Smooth muscle cell (in vitro differentiated cells): ENCODE data around the gene ZNF804B. TPM values are rescaled to one million over a fixed set of nuclear protein-coding genes. Genes with fewer than 3 reads are reported as not detected.

Source experiments
- DNase-seq: peaks from one replicate; lab custom pipeline; 2025; ENCODE audit not compliant: unreplicated experiment; lab: John Stamatoyannopoulos, UW
- H2AFZ ChIP-seq: fragments of 200-600 bp; sonication (generic); 2 replicates; pipeline ENCODE4 v1.6.0; 2016; ENCODE audit warnings: antibody characterized with exemption, low read depth, mild to moderate bottlenecking
- H3F3A ChIP-seq: fragments of 200-600 bp; sonication (generic); 2 replicates; pipeline ENCODE4 v1.6.0; 2017; ENCODE audit warnings: antibody characterized with exemption, low read depth
- H3K27ac ChIP-seq: fragments of 200-600 bp; sonication (generic); 2 replicates; pipeline ENCODE4 v1.5.1; 2016; ENCODE audit warnings: low read depth, mild to moderate bottlenecking
- H3K27me3 ChIP-seq: fragments of 200-600 bp; sonication (generic); 2 replicates; pipeline ENCODE4 v1.6.1; 2016; ENCODE audit warnings: low read depth, mild to moderate bottlenecking
- H3K36me3 ChIP-seq: fragments of 200-600 bp; sonication (generic); 2 replicates; pipeline ENCODE4 v1.5.1; 2016; ENCODE audit warnings: low read depth
- H3K4me1 ChIP-seq: fragments of 200-600 bp; sonication (generic); 2 replicates; pipeline ENCODE4 v1.5.1; 2016; ENCODE audit warnings: low read depth
- H3K4me2 ChIP-seq: fragments of 200-600 bp; sonication (generic); 2 replicates; pipeline ENCODE4 v1.6.0; 2016; ENCODE audit warnings: mild to moderate bottlenecking
- H3K4me3 ChIP-seq: fragments of 200-600 bp; sonication (generic); 2 replicates; pipeline ENCODE4 v1.5.1; 2016; ENCODE audit warnings: mild to moderate bottlenecking
- H3K79me2 ChIP-seq: fragments of 200-600 bp; sonication (generic); 2 replicates; pipeline ENCODE4 v1.6.0; 2016; ENCODE audit warnings: low read depth, mild to moderate bottlenecking
- H3K9ac ChIP-seq: fragments of 200-600 bp; sonication (generic); 2 replicates; pipeline ENCODE4 v1.6.0; 2016; ENCODE audit warnings: low read depth
- H3K9me3 ChIP-seq: fragments of 200-600 bp; sonication (generic); replicated peaks from 2 replicates; pipeline ENCODE4 v1.5.1; 2016; ENCODE audit warnings: low read depth
- H4K20me1 ChIP-seq: fragments of 200-600 bp; sonication (generic); 2 replicates; pipeline ENCODE4 v1.6.0; 2016; ENCODE audit warnings: low read depth
- CTCF ChIP-seq: fragments of 200-600 bp; sonication (generic); IDR thresholded peaks from 2 replicates; pipeline ENCODE4 v1.5.1; 2017; ENCODE audit warnings: borderline replicate concordance, mild to moderate bottlenecking, antibody characterized with exemption; ENCODE audit not compliant: insufficient read depth, poor library complexity, severe bottlenecking
- WGBS: methylation state at CpG from one replicate; pipeline ENCODE4 v1.1.7; 2016; ENCODE audit warnings: low lambda C conversion rate; 5-methylcytosine and 5-hydroxymethylcytosine counted together
- polyA plus RNA-seq: library from polyadenylated mRNA; unstranded; fragments of >200 nt; fragmentation: Nextera tagmentation; extraction: Ambion mirVana; gene quantifications from 2 replicates; pipeline ENCODE4 v1.2.1, GENCODE V29; 2016
- total RNA-seq: library from RNA; depleted of rRNA; stranded (reverse); fragments of >200 nt; gene quantifications from 2 replicates; pipeline ENCODE4 v1.2.3, GENCODE V29; 2014

Gene ZNF804B
- total and polyA plus RNA-seq, 2 experiments from 2014 or later = not detected

GRCh38 chr7:88842201-88842600, 82.7 kb downstream of the ZNF804B start:
- no peaks in the 10 kb centered on the region for H4K20me1 ChIP-seq
- H3K27me3 ChIP-seq = no peaks in the 10 kb centered on the region
- no peak overlapping the region for H3K9ac ChIP-seq
- no peaks in the 10 kb centered on the region for H3K9me3 ChIP-seq
- H3F3A ChIP-seq = no peaks in the 10 kb centered on the region
- no peak overlapping the region for H3K27ac ChIP-seq
- no peak for TF ChIP-seq CTCF
- DNase-seq = no peak
- H3K4me2 ChIP-seq = no peak overlapping the region
- no peak overlapping the region for H2AFZ ChIP-seq
- H3K4me3 ChIP-seq = no peak overlapping the region
- H3K4me1 ChIP-seq = no peaks in the 10 kb centered on the region
- no peaks in the 10 kb centered on the region for H3K36me3 ChIP-seq
- no peaks in the 10 kb centered on the region for H3K79me2 ChIP-seq

DNA sequence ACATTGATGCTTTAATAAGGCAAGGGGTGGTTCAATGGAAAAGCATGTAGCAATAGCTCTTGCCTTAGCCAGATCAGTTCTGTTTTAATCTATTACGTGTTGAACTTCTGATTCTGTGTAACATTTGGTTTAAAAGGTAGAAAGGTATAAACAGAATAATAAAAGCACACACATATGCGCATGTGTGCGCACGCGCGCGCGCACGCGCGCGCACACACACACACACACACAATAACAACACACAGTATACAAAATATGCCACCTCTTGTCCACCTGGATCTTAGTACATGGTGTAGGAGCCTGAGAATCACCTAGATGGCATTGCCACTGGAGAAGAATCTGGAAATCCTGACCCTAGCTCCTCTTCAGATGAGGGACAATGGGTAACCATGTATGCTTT, 85.6 kb downstream of the ZNF804B start:
- TF ChIP-seq CTCF = no peak
- no peak for DNase-seq
- H3K36me3 ChIP-seq = no peaks in the 10 kb centered on the region
- H3F3A ChIP-seq = no peaks in the 10 kb centered on the region
- H3K9ac ChIP-seq = no peak overlapping the region
- H3K9me3 ChIP-seq = no peaks in the 10 kb centered on the region
- H2AFZ ChIP-seq = no peak overlapping the region
- no peaks in the 10 kb centered on the region for H3K4me1 ChIP-seq
- H4K20me1 ChIP-seq = no peaks in the 10 kb centered on the region
- H3K4me2 ChIP-seq = no peak overlapping the region
- no peaks in the 10 kb centered on the region for H3K79me2 ChIP-seq
- WGBS = 77% methylated on average over 12 of the region's 12 CpGs
- no peaks in the 10 kb centered on the region for H3K27me3 ChIP-seq
- H3K4me3 ChIP-seq = no peak overlapping the region
- no peak overlapping the region for H3K27ac ChIP-seq

DNA sequence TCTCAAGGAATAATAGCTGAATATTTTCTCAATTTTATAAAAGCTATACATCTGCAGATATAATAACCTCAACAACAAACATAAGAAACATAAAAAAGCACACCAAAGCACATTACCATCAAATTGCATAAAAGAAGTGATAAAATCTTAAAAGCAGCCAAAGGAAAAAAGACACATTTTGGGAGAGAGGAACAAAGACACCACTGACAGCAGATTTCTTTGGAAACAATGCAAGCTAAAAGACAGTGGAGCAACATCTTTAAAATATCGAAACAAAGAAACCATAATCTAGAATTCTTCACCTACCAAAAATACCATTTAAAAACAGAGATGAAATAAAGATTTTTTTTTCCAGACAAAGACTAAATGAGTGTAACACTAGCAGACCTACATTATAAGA, 91.7 kb downstream of the ZNF804B start:
- TF ChIP-seq CTCF = no peak
- no peaks in the 10 kb centered on the region for H3K4me1 ChIP-seq
- no peak overlapping the region for H3K9ac ChIP-seq
- H3K4me2 ChIP-seq = no peak overlapping the region
- no peaks in the 10 kb centered on the region for H3F3A ChIP-seq
- H3K36me3 ChIP-seq = no peaks in the 10 kb centered on the region
- 82% methylated on average over 1 of the region's 1 CpG for WGBS
- H3K4me3 ChIP-seq = no peak overlapping the region
- H3K27me3 ChIP-seq = no peaks in the 10 kb centered on the region
- no peak overlapping the region for H3K27ac ChIP-seq
- H3K9me3 ChIP-seq = no peaks in the 10 kb centered on the region
- DNase-seq = no peak
- no peak overlapping the region for H2AFZ ChIP-seq
- H3K79me2 ChIP-seq = no peaks in the 10 kb centered on the region
- H4K20me1 ChIP-seq = no peaks in the 10 kb centered on the region

GRCh38 chr7:88859288-88859687, 99.8 kb downstream of the ZNF804B start:
- no peak for TF ChIP-seq CTCF
- Histone ChIP-seq H3K9ac (no peak overlapping the region), H3K4me3 (no peak overlapping the region), H3F3A (no peaks in the 10 kb centered on the region), H3K4me2 (no peak overlapping the region), H2AFZ (no peak overlapping the region), H3K4me1 (no peaks in the 10 kb centered on the region), H3K36me3 (no peaks in the 10 kb centered on the region), H3K27ac (no peak overlapping the region), H3K9me3 (no peaks in the 10 kb centered on the region), H3K79me2 (no peaks in the 10 kb centered on the region), H4K20me1 (no peaks in the 10 kb centered on the region), H3K27me3 (no peaks in the 10 kb centered on the region)
- DNase-seq = no peak
